Measurements from ENCODE around the gene DAGLA.

Gene DAGLA

GRCh38 chr11:61780581-61781162, 100.5 kb downstream of the DAGLA start:
- Histone ChIP-seq H3K27me3 (ENCODE audit: low read length) (no peaks in the 10 kb centered on the region), H3K9me2 (replicated peaks; ENCODE audit: insufficient read depth, low read length) (no peaks in the 10 kb centered on the region), H3K9ac (ENCODE audit: low read length) (no peak overlapping the region), H3K79me2 (ENCODE audit: insufficient read depth, low read length) (no peaks in the 10 kb centered on the region), H4K20me1 (ENCODE audit: low read depth, low read length) (no peaks in the 10 kb centered on the region), H3K9me3 (ENCODE audit: insufficient read depth, low read length) (no peaks in the 10 kb centered on the region), H3F3A (ENCODE audit: insufficient read depth) (no peaks in the 10 kb centered on the region), H3K4me3 (ENCODE audit: insufficient read depth, low read length, poor library complexity, severe bottlenecking) (no peak overlapping the region), H3K36me3 (ENCODE audit: low read length) (no peaks in the 10 kb centered on the region), H3K4me2 (ENCODE audit: low read depth, low read length, poor library complexity, severe bottlenecking) (no peak overlapping the region), H3K27ac (ENCODE audit: low read depth, low read length) (no peak overlapping the region), H2AFZ (ENCODE audit: low read depth, low read length, severe bottlenecking) (no peak overlapping the region)
- TF ChIP-seq EZH2phosphoT487 (conservative IDR thresholded peaks at IDR 0.05; ENCODE audit: low read length) (no peak), CTCF (IDR thresholded peaks at IDR 0.05; ENCODE audit: insufficient read depth, low read length, poor library complexity, severe bottlenecking) (no peak)

- H4K20me1 ChIP-seq (ENCODE audit: low read depth, low read length), result no peaks in the 10 kb centered on the region
- no peak overlapping the region for H3K27ac ChIP-seq (ENCODE audit: low read depth, low read length)
- H3K79me2 ChIP-seq (ENCODE audit: insufficient read depth, low read length), result no peaks in the 10 kb centered on the region
Measured at GRCh38 chr11:61781585-61781984, 101.4 kb downstream of the DAGLA start.

GRCh38 chr11:61782299-61782698, 102.1 kb downstream of the DAGLA start:
- Histone ChIP-seq H4K20me1 (ENCODE audit: low read depth, low read length) (no peaks in the 10 kb centered on the region), H3K4me2 (ENCODE audit: low read depth, low read length, poor library complexity, severe bottlenecking) (no peak overlapping the region), H3K36me3 (ENCODE audit: low read length) (no peaks in the 10 kb centered on the region), H3K4me3 (ENCODE audit: insufficient read depth, low read length, poor library complexity, severe bottlenecking) (no peak overlapping the region), H3K27me3 (ENCODE audit: low read length) (no peaks in the 10 kb centered on the region), H3K9me3 (ENCODE audit: insufficient read depth, low read length) (no peaks in the 10 kb centered on the region), H3K9me2 (replicated peaks; ENCODE audit: insufficient read depth, low read length) (no peaks in the 10 kb centered on the region), H2AFZ (ENCODE audit: low read depth, low read length, severe bottlenecking) (no peak overlapping the region), H3K27ac (ENCODE audit: low read depth, low read length) (no peak overlapping the region), H3F3A (ENCODE audit: insufficient read depth) (no peaks in the 10 kb centered on the region), H3K79me2 (ENCODE audit: insufficient read depth, low read length) (no peaks in the 10 kb centered on the region), H3K9ac (ENCODE audit: low read length) (no peak overlapping the region)
- TF ChIP-seq CTCF (IDR thresholded peaks at IDR 0.05; ENCODE audit: insufficient read depth, low read length, poor library complexity, severe bottlenecking) (no peak), EZH2phosphoT487 (conservative IDR thresholded peaks at IDR 0.05; ENCODE audit: low read length) (no peak)

More at GRCh38 chr11:61781585-61781984, 101.4 kb downstream of the DAGLA start:
- Histone ChIP-seq H3K27me3 (ENCODE audit: low read length) (no peaks in the 10 kb centered on the region), H2AFZ (ENCODE audit: low read depth, low read length, severe bottlenecking) (no peak overlapping the region), H3K36me3 (ENCODE audit: low read length) (no peaks in the 10 kb centered on the region), H3K9me3 (ENCODE audit: insufficient read depth, low read length) (no peaks in the 10 kb centered on the region), H3K4me2 (ENCODE audit: low read depth, low read length, poor library complexity, severe bottlenecking) (no peak overlapping the region), H3K9me2 (replicated peaks; ENCODE audit: insufficient read depth, low read length) (no peaks in the 10 kb centered on the region), H3F3A (ENCODE audit: insufficient read depth) (no peaks in the 10 kb centered on the region), H3K9ac (ENCODE audit: low read length) (no peak overlapping the region), H3K4me3 (ENCODE audit: insufficient read depth, low read length, poor library complexity, severe bottlenecking) (no peak overlapping the region)
- TF ChIP-seq CTCF (IDR thresholded peaks at IDR 0.05; ENCODE audit: insufficient read depth, low read length, poor library complexity, severe bottlenecking) (no peak), EZH2phosphoT487 (conservative IDR thresholded peaks at IDR 0.05; ENCODE audit: low read length) (no peak)

Measured in SU-DHL-6 (cell line).